ENCODE measurements around the gene STXBP6.

Gene STXBP6

GRCh38 chr14:24960816-24961215 is 89.1 kb downstream of the STXBP6 start:
- DNase-seq (ENCODE audit: low read depth, low spot score), result no peak
- no peak overlapping the region for H3K4me3 ChIP-seq (ENCODE audit: low read depth, low read length)
- ChIA-PET POLR2A (no interaction called here), CTCF (no interaction called here)
- TF ChIP-seq, protein P1, sequence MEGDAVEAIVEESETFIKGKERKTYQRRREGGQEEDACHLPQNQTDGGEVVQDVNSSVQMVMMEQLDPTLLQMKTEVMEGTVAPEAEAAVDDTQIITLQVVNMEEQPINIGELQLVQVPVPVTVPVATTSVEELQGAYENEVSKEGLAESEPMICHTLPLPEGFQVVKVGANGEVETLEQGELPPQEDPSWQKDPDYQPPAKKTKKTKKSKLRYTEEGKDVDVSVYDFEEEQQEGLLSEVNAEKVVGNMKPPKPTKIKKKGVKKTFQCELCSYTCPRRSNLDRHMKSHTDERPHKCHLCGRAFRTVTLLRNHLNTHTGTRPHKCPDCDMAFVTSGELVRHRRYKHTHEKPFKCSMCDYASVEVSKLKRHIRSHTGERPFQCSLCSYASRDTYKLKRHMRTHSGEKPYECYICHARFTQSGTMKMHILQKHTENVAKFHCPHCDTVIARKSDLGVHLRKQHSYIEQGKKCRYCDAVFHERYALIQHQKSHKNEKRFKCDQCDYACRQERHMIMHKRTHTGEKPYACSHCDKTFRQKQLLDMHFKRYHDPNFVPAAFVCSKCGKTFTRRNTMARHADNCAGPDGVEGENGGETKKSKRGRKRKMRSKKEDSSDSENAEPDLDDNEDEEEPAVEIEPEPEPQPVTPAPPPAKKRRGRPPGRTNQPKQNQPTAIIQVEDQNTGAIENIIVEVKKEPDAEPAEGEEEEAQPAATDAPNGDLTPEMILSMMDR (IDR thresholded peaks at IDR 0.05; ENCODE audit: insufficient read depth, low read length, missing control alignments), result no peak

DNA sequence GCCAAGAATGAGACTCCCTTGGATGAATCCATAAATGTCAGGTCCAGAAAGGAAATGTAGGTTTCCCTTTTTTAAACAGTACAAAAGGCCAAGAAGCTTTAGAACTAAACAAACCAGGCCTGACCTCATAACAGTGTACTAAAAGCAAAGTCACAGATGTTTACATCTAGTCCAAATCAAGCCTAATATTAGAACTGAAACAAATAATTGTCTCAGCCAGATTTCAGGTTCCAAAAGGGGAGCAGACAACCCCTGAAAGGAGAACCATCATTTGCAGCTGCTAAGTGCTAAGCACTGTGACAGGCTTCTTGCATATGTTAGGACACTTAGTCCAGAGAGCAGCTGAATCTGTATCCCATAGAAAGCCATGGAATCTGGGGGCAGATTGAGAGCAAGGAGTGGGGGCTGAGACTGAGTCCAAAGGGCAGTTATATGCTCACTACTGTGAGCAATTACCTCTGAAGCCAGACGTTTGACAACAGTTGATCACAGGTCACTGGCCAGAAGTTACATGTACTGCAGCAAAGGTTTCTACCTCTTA is 90.1 kb downstream of the STXBP6 start:
- CTCF ChIA-PET, result no interaction called here
- no peak overlapping the region for H3K4me3 ChIP-seq (ENCODE audit: low read depth, low read length)
- POLR2A ChIA-PET, result no interaction called here
- no peak for DNase-seq (ENCODE audit: low read depth, low spot score)
- TF ChIP-seq, protein P1 (IDR thresholded peaks at IDR 0.05; ENCODE audit: insufficient read depth, low read length, missing control alignments), result no peak

DNA sequence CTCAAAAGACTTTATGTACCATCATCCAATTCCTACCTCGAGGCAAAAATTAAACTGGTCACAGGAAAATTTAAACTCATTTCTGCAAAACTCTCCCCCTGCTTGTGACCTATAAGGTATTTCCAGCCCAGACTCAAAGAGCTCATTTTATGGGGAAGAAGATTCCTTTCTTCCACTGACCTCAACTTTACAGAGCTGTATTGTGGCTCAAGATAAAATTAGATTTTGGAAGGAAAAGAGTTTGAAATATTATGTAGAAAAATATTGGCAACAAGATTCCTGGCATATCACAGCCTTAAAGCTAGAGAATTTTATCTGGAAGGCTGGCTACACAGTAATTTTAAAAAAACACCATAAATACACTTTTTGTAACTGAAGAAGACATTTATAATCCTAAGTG is 91.7 kb downstream of the STXBP6 start:
- ChIA-PET CTCF (no interaction called here), POLR2A (no interaction called here)
- TF ChIP-seq, protein P1 (IDR thresholded peaks at IDR 0.05; ENCODE audit: insufficient read depth, low read length, missing control alignments), result no peak
- DNase-seq (ENCODE audit: low read depth, low spot score), result no peak
- H3K4me3 ChIP-seq (ENCODE audit: low read depth, low read length), result no peak overlapping the region

DNA sequence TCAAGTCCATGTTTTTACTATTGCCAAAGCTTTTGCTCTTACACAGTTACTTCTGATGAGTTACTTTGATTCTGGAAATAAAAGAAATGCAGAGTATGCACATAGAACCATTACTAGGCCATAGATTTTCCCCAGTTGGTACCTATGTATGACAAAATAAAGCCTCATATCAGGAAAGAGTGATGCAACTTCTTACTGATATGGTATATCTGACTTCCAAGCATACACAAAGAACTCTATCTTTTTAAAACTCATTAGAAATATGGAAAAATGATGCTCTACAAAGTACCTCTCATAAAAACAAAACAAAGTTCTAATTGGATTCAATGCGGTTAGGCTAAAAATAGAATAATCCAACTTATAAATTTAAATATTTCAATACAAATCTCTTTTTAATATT is 92.1 kb downstream of the STXBP6 start:
- TF ChIP-seq, protein P1 (IDR thresholded peaks at IDR 0.05; ENCODE audit: insufficient read depth, low read length, missing control alignments), result no peak
- no peak for DNase-seq (ENCODE audit: low read depth, low spot score)
- POLR2A ChIA-PET, result no interaction called here
- no peak overlapping the region for H3K4me3 ChIP-seq (ENCODE audit: low read depth, low read length)
- CTCF ChIA-PET, result no interaction called here

DNA sequence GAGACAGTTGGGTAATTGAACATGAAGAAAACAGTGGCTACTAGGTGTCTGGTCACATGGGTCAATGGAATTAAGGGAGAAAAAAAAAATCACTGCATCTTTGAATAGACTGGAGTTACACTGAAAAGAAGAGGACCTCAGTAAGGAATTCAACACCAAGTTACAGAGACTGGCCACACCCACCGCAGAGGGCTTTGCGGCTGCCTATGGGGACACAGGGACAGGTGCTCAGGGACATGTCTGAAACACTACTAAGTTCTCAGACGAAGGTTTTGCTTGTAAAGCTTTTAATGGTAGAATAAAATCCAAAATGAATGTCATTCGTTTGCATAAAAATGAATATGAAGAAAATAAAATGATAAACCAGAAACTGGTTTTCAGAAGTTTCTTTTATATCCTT is 93.8 kb downstream of the STXBP6 start:
- CTCF ChIA-PET, result no interaction called here
- no peak overlapping the region for H3K4me3 ChIP-seq (ENCODE audit: low read depth, low read length)
- TF ChIP-seq, protein P1 (IDR thresholded peaks at IDR 0.05; ENCODE audit: insufficient read depth, low read length, missing control alignments), result no peak
- POLR2A ChIA-PET, result no interaction called here
- no peak for DNase-seq (ENCODE audit: low read depth, low spot score)

DNA sequence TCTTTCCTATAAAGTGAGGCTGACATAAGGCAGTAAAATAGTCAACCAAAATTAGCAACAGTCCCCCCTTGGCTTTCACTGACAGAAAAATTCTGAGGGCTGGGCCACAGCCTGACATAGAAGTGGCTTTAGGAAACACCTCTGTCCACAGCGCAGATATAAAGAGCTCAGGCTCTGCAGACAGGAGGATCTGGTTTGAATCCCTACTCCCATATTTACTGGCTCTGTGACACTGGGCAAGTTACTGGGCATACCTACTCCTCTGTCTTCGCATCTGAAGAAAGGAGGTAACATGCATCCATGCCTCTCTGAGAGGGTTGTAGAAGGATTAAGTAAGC is 95.3 kb downstream of the STXBP6 start:
- H3K4me3 ChIP-seq (ENCODE audit: low read depth, low read length), result no peak overlapping the region
- no peak for DNase-seq (ENCODE audit: low read depth, low spot score)
- POLR2A ChIA-PET, result no interaction called here
- CTCF ChIA-PET, result no interaction called here
- TF ChIP-seq, protein P1 (IDR thresholded peaks at IDR 0.05; ENCODE audit: insufficient read depth, low read length, missing control alignments), result no peak
